CD4-positive, alpha-beta T cell (primary cell): ENCODE measurements around the gene UQCRQ. TPM values are rescaled to one million over a fixed set of nuclear protein-coding genes. Genes with fewer than 3 reads are reported as not detected.

Experiments
- ATAC-seq: fragments of 200-7000 bp; cut with Tn5 transposase; one replicate; pipeline ENCODE4 v1.10.0; 2022; ENCODE audit warnings: mild to moderate bottlenecking; ENCODE audit not compliant: poor library complexity
- CTCF ChIA-PET: fragments of 350-600 bp; sonication (Branson Sonifier 250); formaldehyde crosslinking; loops from one replicate; lab custom pipeline; 2021; ENCODE audit warnings: antibody characterized with exemption, inconsistent platforms; lab: Charles Lee
- POLR2A ChIA-PET: fragments of 350-600 bp; sonication (Branson Sonifier 250); formaldehyde crosslinking; loops from one replicate; lab custom pipeline; 2021; ENCODE audit warnings: antibody characterized with exemption, inconsistent platforms; lab: Charles Lee
- DNase-seq, 14 experiments: peaks; one replicate each; pipeline ENCODE4 v3.0.0-alpha.2; 2013 to 2020; ENCODE audit warnings: mixed read lengths in 2 of 14
- H3K27ac ChIP-seq, 2 donors: one replicate each; pipeline versions ENCODE4 v1.5.1 to v1.7.0; 2013; ENCODE audit warnings: low read length in 2 of 2, low read depth in 1 of 2, mild to moderate bottlenecking in 1 of 2
- H3K27me3 ChIP-seq, 2 experiments: 1 replicate in 1 of 2; 2 replicates in 1 of 2; pipeline versions ENCODE4 v1.6.1 to v1.7.0; 2013; ENCODE audit warnings: low read length in 2 of 2, control low read depth in 1 of 2, mild to moderate bottlenecking in 1 of 2, moderate library complexity in 1 of 2; ENCODE audit not compliant: insufficient read depth in 2 of 2, control insufficient read depth in 1 of 2
- H3K36me3 ChIP-seq: one replicate; pipeline ENCODE4 v1.6.1; 2013; ENCODE audit warnings: low read length, control low read depth; ENCODE audit not compliant: insufficient read depth
- H3K4me1 ChIP-seq: one replicate; pipeline ENCODE4 v1.6.1; 2013; ENCODE audit warnings: low read length, control low read depth; ENCODE audit not compliant: insufficient read depth
- H3K4me3 ChIP-seq: one replicate; pipeline ENCODE4 v1.5.1; 2013; ENCODE audit warnings: mild to moderate bottlenecking, low read length, moderate library complexity
- H3K9me3 ChIP-seq, 2 experiments: 1 replicate in 1 of 2; 2 replicates in 1 of 2; pipeline versions ENCODE4 v1.6.1 to v1.7.0; 2013; ENCODE audit warnings: low read length in 2 of 2, mild to moderate bottlenecking in 2 of 2, control low read depth in 1 of 2, moderate library complexity in 1 of 2; ENCODE audit not compliant: control insufficient read depth in 1 of 2, insufficient read depth in 1 of 2
- H3K27ac Mint-ChIP-seq: one replicate; pipeline ENCODE4 v1.8.0; 2020; ENCODE audit warnings: mixed read lengths
- H3K27me3 Mint-ChIP-seq: one replicate; pipeline ENCODE4 v1.8.0; 2021; ENCODE audit warnings: mixed read lengths
- H3K36me3 Mint-ChIP-seq: one replicate; pipeline ENCODE4 v1.8.0; 2021; ENCODE audit warnings: low read depth, mixed read lengths
- H3K4me1 Mint-ChIP-seq: one replicate; pipeline ENCODE4 v1.8.0; 2021; ENCODE audit warnings: low read depth, mixed read lengths
- H3K4me3 Mint-ChIP-seq: one replicate; pipeline ENCODE4 v1.8.0; 2020; ENCODE audit warnings: mild to moderate bottlenecking, mixed read lengths
- H3K9me3 Mint-ChIP-seq: one replicate; pipeline ENCODE4 v1.8.0; 2020; ENCODE audit warnings: mixed read lengths
- intact Hi-C, 2 experiments: fragments of 100-400 bp; cut with DNase I in 1 of 2; cut with micrococcal nuclease in 1 of 2; formaldehyde crosslinking; loops; one replicate each; pipeline versions ENCODE4 v1.15.1 to v1.9.0; 2023 to 2025; cut with DNase I, micrococcal nuclease
- total RNA-seq, 174 experiments: library from RNA in 2 of 174; stranded (reverse) in 2 of 174; gene quantifications; one replicate each; pipeline ENCODE4 v1.2.3 and lab custom pipeline; 2021 to 2026
- TF ChIP-seq, protein P1 (sequence below): fragments of 200-600 bp; IDR thresholded peaks from one replicate; pipeline ENCODE4 v1.8.0; 2022; ENCODE audit warnings: antibody characterized with exemption, mild to moderate bottlenecking

The UQCRQ gene
- total RNA-seq, 2 experiments from 2014 or later, result 119 to 132 TPM

DNA sequence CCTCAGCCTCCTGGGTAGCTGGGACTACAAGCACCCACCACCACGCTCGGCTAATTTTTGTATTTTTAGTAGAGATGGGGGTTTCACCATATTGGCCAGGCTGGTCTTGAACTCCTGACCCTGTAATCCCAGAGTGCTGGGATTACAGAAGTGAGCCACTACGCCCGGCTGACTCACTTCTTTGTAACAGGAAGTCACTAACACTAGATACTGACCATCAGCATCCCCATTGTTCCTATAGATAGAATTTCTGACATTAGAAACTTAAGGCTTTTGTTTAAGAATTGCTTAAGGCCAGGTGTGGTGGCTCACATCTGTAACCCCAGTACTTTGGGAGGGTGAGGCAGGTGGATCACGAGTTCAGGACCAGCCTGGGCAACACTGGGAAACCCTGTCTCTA, 49.2 kb downstream of the UQCRQ start:
- Mint-ChIP-seq H3K4me1 (peaks cover 19% of the 10 kb centered on the region), H3K36me3 (peaks cover 70% of the 10 kb centered on the region), H3K4me3 (no peak overlapping the region), H3K27ac (no peak overlapping the region), H3K27me3 (no peaks in the 10 kb centered on the region), H3K9me3 (no peaks in the 10 kb centered on the region)
- Histone ChIP-seq H3K27me3 (no peaks in the 10 kb centered on the region), H3K4me1 (no peaks in the 10 kb centered on the region), H3K9me3 (no peaks in the 10 kb centered on the region), H3K36me3 (peaks cover 42% of the 10 kb centered on the region), H3K4me3 (no peak overlapping the region), H3K27ac (no peak overlapping the region)
- ChIA-PET POLR2A (no interaction called here), CTCF (no interaction called here)
- intact Hi-C loops, result no loop called here
- DNase-seq, result peak in 1 of 14 experiments; percentile 22
- TF ChIP-seq, protein P1, sequence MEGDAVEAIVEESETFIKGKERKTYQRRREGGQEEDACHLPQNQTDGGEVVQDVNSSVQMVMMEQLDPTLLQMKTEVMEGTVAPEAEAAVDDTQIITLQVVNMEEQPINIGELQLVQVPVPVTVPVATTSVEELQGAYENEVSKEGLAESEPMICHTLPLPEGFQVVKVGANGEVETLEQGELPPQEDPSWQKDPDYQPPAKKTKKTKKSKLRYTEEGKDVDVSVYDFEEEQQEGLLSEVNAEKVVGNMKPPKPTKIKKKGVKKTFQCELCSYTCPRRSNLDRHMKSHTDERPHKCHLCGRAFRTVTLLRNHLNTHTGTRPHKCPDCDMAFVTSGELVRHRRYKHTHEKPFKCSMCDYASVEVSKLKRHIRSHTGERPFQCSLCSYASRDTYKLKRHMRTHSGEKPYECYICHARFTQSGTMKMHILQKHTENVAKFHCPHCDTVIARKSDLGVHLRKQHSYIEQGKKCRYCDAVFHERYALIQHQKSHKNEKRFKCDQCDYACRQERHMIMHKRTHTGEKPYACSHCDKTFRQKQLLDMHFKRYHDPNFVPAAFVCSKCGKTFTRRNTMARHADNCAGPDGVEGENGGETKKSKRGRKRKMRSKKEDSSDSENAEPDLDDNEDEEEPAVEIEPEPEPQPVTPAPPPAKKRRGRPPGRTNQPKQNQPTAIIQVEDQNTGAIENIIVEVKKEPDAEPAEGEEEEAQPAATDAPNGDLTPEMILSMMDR, result no peak
- ATAC-seq, result no peak

- no peaks in the 10 kb centered on the region for H3K4me1 ChIP-seq
- Mint-ChIP-seq H3K36me3 (peaks cover 70% of the 10 kb centered on the region), H3K4me3 (no peak overlapping the region), H3K4me1 (peaks cover 15% of the 10 kb centered on the region), H3K9me3 (no peaks in the 10 kb centered on the region), H3K27me3 (no peaks in the 10 kb centered on the region), H3K27ac (no peak overlapping the region)
- ChIA-PET POLR2A (no interaction called here), CTCF (no interaction called here)
- ATAC-seq (no peak), DNase-seq (no peak)
- no peak overlapping the region for H3K27ac ChIP-seq
- H3K36me3 ChIP-seq, result peaks cover 42% of the 10 kb centered on the region
- TF ChIP-seq, protein P1, result no peak
- H3K27me3 ChIP-seq, result no peaks in the 10 kb centered on the region
- H3K9me3 ChIP-seq, result no peaks in the 10 kb centered on the region
- H3K4me3 ChIP-seq, result no peak overlapping the region
- intact Hi-C loops, result no loop called here
Observed at GRCh38 chr5:132916086-132916485, 49.6 kb downstream of the UQCRQ start.

Other genes with a start within 250 kb of the UQCRQ start
- under 1 TPM in 1 of 2 experiments, not detected in 1; 0.17 TPM for gene IL13, start 208.5 kb upstream of the UQCRQ start, total RNA-seq
- gene IL4, start 192.7 kb upstream of the UQCRQ start, total RNA-seq, result not detected
- 10 to 100 TPM; 10.2 to 12.4 TPM for gene KIF3A, start 129.1 kb upstream of the UQCRQ start, total RNA-seq
- 1 to 10 TPM; 7.2 to 8.8 TPM for gene CCNI2, start 119.2 kb upstream of the UQCRQ start, total RNA-seq
- gene SEPTIN8, start 89.4 kb upstream of the UQCRQ start, total RNA-seq, result 1 to 10 TPM; 4.4 to 5.3 TPM
- gene SOWAHA, start 53.3 kb upstream of the UQCRQ start, total RNA-seq, result not detected
- under 1 TPM in 1 of 2 experiments, not detected in 1; 0.59 TPM for gene SHROOM1, start 36.0 kb upstream of the UQCRQ start, total RNA-seq
- 1 to 10 TPM in 1 of 2 experiments, under 1 TPM in 1; 0.91 to 1.6 TPM for gene GDF9, start 173 bp upstream of the UQCRQ start, total RNA-seq
- gene LEAP2, start 7.0 kb downstream of the UQCRQ start, total RNA-seq, result under 1 TPM; 0.30 to 0.31 TPM
- gene AFF4, start 97.0 kb downstream of the UQCRQ start, total RNA-seq, result 100 to 1,000 TPM in 1 of 2 experiments, 10 to 100 TPM in 1; 97.9 to 103 TPM
- 10 to 100 TPM; 17.7 to 20.1 TPM for gene ZCCHC10, start 159.9 kb downstream of the UQCRQ start, total RNA-seq
- 10 to 100 TPM; 42.2 to 44.7 TPM for gene HSPA4, start 185.4 kb downstream of the UQCRQ start, total RNA-seq